ENCODE results near the gene CCDC7.
"Not testable (repeated sequence)": the region's sequence is repeated elsewhere in the genome, so short reads cannot be mapped to it uniquely, and the experiment has no call there.

CCDC7 gene

GRCh38 chr10:32887481-32887880 lies 441.5 kb downstream of the CCDC7 start:
- no peak for DNase-seq (ENCODE audit: low read depth in 2 of 2)

- DNase-seq (ENCODE audit: low read depth in 2 of 2): no peak
These were observed 442.4 kb downstream of the CCDC7 start for GRCh38 chr10:32888161-32888927.

GRCh38 chr10:32889631-32890212 lies 443.8 kb downstream of the CCDC7 start:
- DNase-seq (ENCODE audit: low read depth in 2 of 2): no peak

- DNase-seq (ENCODE audit: low read depth in 2 of 2): no peak
These were observed 444.5 kb downstream of the CCDC7 start for GRCh38 chr10:32890444-32890843.

GRCh38 chr10:32891261-32891660 lies 445.3 kb downstream of the CCDC7 start:
- no peak for DNase-seq (ENCODE audit: low read depth in 2 of 2)

GRCh38 chr10:32893434-32893833 lies 447.5 kb downstream of the CCDC7 start:
- DNase-seq (ENCODE audit: low read depth in 2 of 2): no peak

- no peak for DNase-seq (ENCODE audit: low read depth in 2 of 2)
These were observed 448.1 kb downstream of the CCDC7 start for GRCh38 chr10:32893916-32894664.

- DNase-seq (ENCODE audit: low read depth in 2 of 2): not testable (repeated sequence)
These were observed 449.4 kb downstream of the CCDC7 start for GRCh38 chr10:32895200-32895968.

- no peak for DNase-seq (ENCODE audit: low read depth in 2 of 2)
These were observed 455.9 kb downstream of the CCDC7 start for GRCh38 chr10:32901815-32902214.

- no peak for DNase-seq (ENCODE audit: low read depth in 2 of 2)
These were observed 459.5 kb downstream of the CCDC7 start for GRCh38 chr10:32905466-32905865.

- no peak for DNase-seq (ENCODE audit: low read depth in 2 of 2)
These were observed 460.7 kb downstream of the CCDC7 start for GRCh38 chr10:32906595-32906994.

GRCh38 chr10:32909456-32909855 lies 463.5 kb downstream of the CCDC7 start:
- no peak for DNase-seq (ENCODE audit: low read depth in 2 of 2)

- DNase-seq (ENCODE audit: low read depth in 2 of 2): not testable (repeated sequence)
These were observed 464.0 kb downstream of the CCDC7 start for GRCh38 chr10:32909970-32910369.

GRCh38 chr10:32911285-32912016 lies 465.5 kb downstream of the CCDC7 start:
- no peak for DNase-seq (ENCODE audit: low read depth in 2 of 2)

- not testable (repeated sequence) for DNase-seq (ENCODE audit: low read depth in 2 of 2)
These were observed 471.9 kb downstream of the CCDC7 start for GRCh38 chr10:32917817-32918216.

- no peak for DNase-seq (ENCODE audit: low read depth in 2 of 2)
These were observed 476.2 kb downstream of the CCDC7 start for GRCh38 chr10:32922170-32922569.

GRCh38 chr10:32923134-32923533 lies 477.2 kb downstream of the CCDC7 start:
- no peak for DNase-seq (ENCODE audit: low read depth in 2 of 2)

- DNase-seq (ENCODE audit: low read depth in 2 of 2): no peak
These were observed 477.9 kb downstream of the CCDC7 start for GRCh38 chr10:32923849-32924248.
